Endothelial cell of umbilical vein (primary cell): Measurements from ENCODE around the gene BIN1. TPM values are rescaled to one million over a fixed set of nuclear protein-coding genes. Genes with fewer than 3 reads are reported as not detected.
A peak's percentile ranks its signal among the peaks of the same experiment; 100 is the strongest.

Source experiments
- BruUV-seq: library from RNA; stranded (reverse); fragments of 400-500 nt; replicated peaks from 2 replicates; lab custom pipeline; 2021; lab: Mats Ljungman, UMichigan
- CTCF ChIA-PET: fragments of 300-600, 350-600 bp; sonication (Branson Sonifier 250); formaldehyde crosslinking; loops from one replicate; lab custom pipeline; 2021; ENCODE audit warnings: antibody characterized with exemption, inconsistent platforms; lab: Charles Lee
- POLR2A ChIA-PET: fragments of 300-600, 350-600 bp; sonication (Branson Sonifier 250); formaldehyde crosslinking; loops from one replicate; lab custom pipeline; 2021; ENCODE audit warnings: antibody characterized with exemption, inconsistent platforms; lab: Charles Lee
- DNase-seq: peaks from one replicate; pipeline ENCODE4 v3.0.0-alpha.2; 2011; ENCODE audit warnings: low read depth, low spot score
- FAIRE-seq: peaks from 2 replicates; lab custom pipeline; 2011; peaks lifted over from hg19 to GRCh38; lab: Jason Lieb, UNC
- H2AFZ ChIP-seq: 2 replicates; pipeline ENCODE4 v1.6.0; 2012; ENCODE audit warnings: low read depth, low read length, control low read depth, inconsistent platforms
- H3K27ac ChIP-seq: 2 replicates; pipeline ENCODE4 v1.5.1; 2011; ENCODE audit warnings: low read depth, mild to moderate bottlenecking, control low read depth, low read length, moderate library complexity; ENCODE audit not compliant: insufficient read depth
- H3K27me3 ChIP-seq, 2 experiments: 2 replicates each; pipeline versions ENCODE4 v1.6.0 to v1.6.1; 2011; ENCODE audit warnings: low read length in 2 of 2, mixed read lengths in 1 of 2; ENCODE audit not compliant: control insufficient read depth in 2 of 2, insufficient read depth in 2 of 2
- H3K36me3 ChIP-seq, 2 experiments: 2 replicates in 1 of 2; 3 replicates in 1 of 2; pipeline ENCODE4 v1.5.1; 2011; ENCODE audit warnings: low read length in 2 of 2, mild to moderate bottlenecking in 1 of 2, moderate library complexity in 1 of 2; ENCODE audit not compliant: control insufficient read depth in 2 of 2, insufficient read depth in 2 of 2; ENCODE audit errors: extremely low read depth in 1 of 2
- H3K4me1 ChIP-seq: 3 replicates; pipeline ENCODE4 v1.5.1; 2011; ENCODE audit warnings: mild to moderate bottlenecking, low read length; ENCODE audit not compliant: control insufficient read depth, insufficient read depth; ENCODE audit errors: extremely low read depth
- H3K4me2 ChIP-seq: 2 replicates; pipeline ENCODE4 v1.6.1; 2011; ENCODE audit warnings: low read length, control low read depth, mixed read lengths; ENCODE audit not compliant: insufficient read depth
- H3K4me3 ChIP-seq, 3 experiments: fragments of 200-600 bp in 1 of 3; sonication (generic), shearing (Covaris generic) in 1 of 3; replicated peaks in 1 of 3; 2 replicates each; pipeline ENCODE4 v1.5.1; 2011 to 2016; ENCODE audit warnings: control low read depth in 3 of 3, low read length in 3 of 3, mild to moderate bottlenecking in 2 of 3, inconsistent platforms in 1 of 3, low read depth in 1 of 3, moderate library complexity in 1 of 3; ENCODE audit not compliant: insufficient read depth in 1 of 3
- H3K79me2 ChIP-seq: 2 replicates; pipeline ENCODE4 v1.6.0; 2012; ENCODE audit warnings: low read length, inconsistent platforms; ENCODE audit not compliant: control insufficient read depth, insufficient read depth
- H3K9ac ChIP-seq: replicated peaks from 2 replicates; pipeline ENCODE3; 2011; ENCODE audit warnings: low read length, control low read depth; ENCODE audit not compliant: insufficient read depth; ENCODE audit errors: extremely low read depth
- H3K9me1 ChIP-seq: replicated peaks from 3 replicates; pipeline ENCODE4 v1.6.0; 2011; ENCODE audit warnings: mild to moderate bottlenecking, low read length; ENCODE audit not compliant: control insufficient read depth, insufficient read depth; ENCODE audit errors: extremely low read depth
- H3K9me3 ChIP-seq: replicated peaks from 2 replicates; pipeline ENCODE4 v1.5.1; 2012; ENCODE audit warnings: low read length, inconsistent platforms; ENCODE audit not compliant: control insufficient read depth, insufficient read depth
- H4K20me1 ChIP-seq: replicated peaks from 2 replicates; pipeline ENCODE3; 2011; ENCODE audit warnings: mild to moderate bottlenecking, low read length; ENCODE audit not compliant: control insufficient read depth, insufficient read depth; ENCODE audit errors: extremely low read depth
- CTCF ChIP-seq, 2 donors: IDR thresholded peaks; 1 replicate in 1 of 2; 2 replicates in 1 of 2; pipeline ENCODE4 v1.5.1; 2011; ENCODE audit warnings: low read length in 2 of 2, mild to moderate bottlenecking in 2 of 2, moderate library complexity in 2 of 2, control low read depth in 1 of 2, inconsistent platforms in 1 of 2, low read depth in 1 of 2; ENCODE audit not compliant: insufficient read depth in 1 of 2; ENCODE audit errors: extremely low read depth in 1 of 2
- EZH2 ChIP-seq: IDR thresholded peaks from 2 replicates; pipeline ENCODE4 v1.6.1; 2012; ENCODE audit warnings: borderline replicate concordance, low read depth, mild to moderate bottlenecking, moderate library complexity, low read length, inconsistent platforms; ENCODE audit not compliant: severe bottlenecking
- FOS ChIP-seq: IDR thresholded peaks from 2 replicates; pipeline ENCODE4 v1.6.1; 2011; ENCODE audit warnings: mild to moderate bottlenecking, low read length, moderate library complexity, borderline replicate concordance; ENCODE audit not compliant: insufficient read depth
- GATA2 ChIP-seq: IDR thresholded peaks from 2 replicates; pipeline ENCODE4 v1.7.0; 2011; ENCODE audit warnings: low read depth, mild to moderate bottlenecking, moderate library complexity, mixed read lengths, low read length; ENCODE audit not compliant: insufficient read length, insufficient read depth
- JUN ChIP-seq: IDR thresholded peaks from 2 replicates; pipeline ENCODE4 v1.6.1; 2011; ENCODE audit warnings: borderline replicate concordance, low read depth; ENCODE audit not compliant: insufficient read length, insufficient read depth
- MYC ChIP-seq: IDR thresholded peaks from one replicate; pipeline ENCODE4 v1.6.1; 2011; ENCODE audit warnings: mild to moderate bottlenecking, low read depth, low read length
- POLR2A ChIP-seq: IDR thresholded peaks from 2 replicates; pipeline ENCODE4 v1.6.1; 2012; ENCODE audit warnings: low read depth, mild to moderate bottlenecking, control low read depth, low read length
- POLR2AphosphoS5 ChIP-seq: IDR thresholded peaks from 2 replicates; pipeline ENCODE4 v1.6.1; 2012; ENCODE audit warnings: low read depth, mild to moderate bottlenecking, control low read depth, low read length, moderate library complexity; ENCODE audit not compliant: insufficient read depth
- dilution Hi-C: fragments of 300-500 bp; cut with MboI; formaldehyde crosslinking; loops from one replicate; pipeline ENCODE4 v1.15.0; 2019; ENCODE audit warnings: low sequenced_read_pairs; ENCODE audit not compliant: extremely low pct_ligation_motif_present
- intact Hi-C: fragments of 100-400 bp; cut with micrococcal nuclease; formaldehyde crosslinking; loops from one replicate; pipeline ENCODE4 v1.10.0; 2022
- polyA plus RNA-seq, 4 experiments: library from polyadenylated mRNA; depleted of rRNA in 3 of 4; stranded (reverse) in 3 of 4; unstranded in 1 of 4; fragments of >200 nt; gene quantifications; 2 replicates each; pipeline versions ENCODE4 v1.2.1 to v1.2.3, GENCODE V29; 2011 to 2012; ENCODE audit warnings: missing spikeins in 1 of 4
- total RNA-seq: library from RNA; stranded (reverse); gene quantifications from 2 replicates; pipeline ENCODE4 v1.2.3, GENCODE V29; 2021
- TF ChIP-seq, protein P1 (sequence below): IDR thresholded peaks from 2 replicates; pipeline ENCODE4 v1.6.1; 2011; ENCODE audit not compliant: insufficient read depth, insufficient read length

Gene BIN1
- total and polyA plus RNA-seq, 2 donors (not counting 3 experiments of a cell fraction or from before 2014, with no cell fraction given) = 26.3 to 36.9 TPM

DNA sequence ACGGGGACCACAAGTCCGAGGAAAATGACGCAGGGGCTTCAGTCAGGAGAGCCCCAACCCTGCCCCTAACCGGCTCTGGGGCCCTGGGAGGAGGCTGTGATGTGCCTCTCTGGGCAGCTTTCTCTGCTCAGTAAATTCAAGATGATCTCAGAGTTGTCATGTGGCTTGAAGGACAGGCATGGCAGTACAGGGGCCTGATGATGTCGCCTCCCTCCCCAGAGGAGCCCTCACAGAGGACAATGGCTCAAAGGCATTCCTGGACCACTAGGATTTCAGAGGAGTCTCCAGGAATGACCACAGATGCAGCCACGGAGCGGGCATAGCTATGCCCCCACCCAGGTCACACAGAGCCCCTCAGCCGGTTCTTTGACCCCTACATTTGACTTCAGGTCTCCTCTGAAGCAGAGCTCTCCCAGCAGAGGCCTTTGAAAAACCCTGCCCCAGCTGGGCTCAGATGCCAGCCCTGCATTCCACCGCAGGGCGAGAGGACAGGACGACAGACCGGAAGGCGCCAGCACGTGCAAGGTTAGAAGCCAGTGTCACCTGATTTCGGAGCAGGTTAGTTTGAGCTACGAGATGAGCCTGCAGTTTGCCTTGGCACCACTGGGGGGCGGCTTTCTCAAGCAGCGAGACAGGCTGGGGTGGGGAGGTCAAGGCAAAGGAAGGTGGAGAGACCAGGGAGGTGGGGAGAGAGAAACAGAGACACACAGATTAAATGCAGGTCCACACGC, 39.2 kb downstream of the BIN1 start:
- intact Hi-C loops = loop anchor here (1.0 to 10.0 kb wide), 4 partner anchors 40 to 227 kb away; partner anchors contain the start of genes BIN1 and ERCC3
- Histone ChIP-seq H3K27ac (no peak overlapping the region), H3K9ac (no peak overlapping the region), H3K4me2 (no peak overlapping the region), H3K27me3 (no peaks in the 10 kb centered on the region), H3K79me2 (no peaks in the 10 kb centered on the region), H3K36me3 (no peaks in the 10 kb centered on the region), H3K9me3 (no peaks in the 10 kb centered on the region), H3K4me3 (no peak overlapping the region), H3K4me1 (peaks cover 30% of the 10 kb centered on the region), H4K20me1 (no peaks in the 10 kb centered on the region), H2AFZ (no peak overlapping the region), H3K9me1 (no peaks in the 10 kb centered on the region)
- BruUV-seq = no TSS peak
- ChIA-PET CTCF (interaction anchor here (0.6 to 5.8 kb wide), 42 partner anchors 12 to 440 kb away, joined by 3 to 106 read pairs (median 6); partner anchors contain the start of genes BIN1 and ERCC3), POLR2A (no interaction called here)
- peak; percentile 55 for DNase-seq
- peak; percentile 62 for FAIRE-seq
- dilution Hi-C loops = no loop called here
- TF ChIP-seq POLR2AphosphoS5 = no peak
- TF ChIP-seq CTCF (IDR thresholded peaks at IDR 0.05; ENCODE audit: extremely low read depth in 1 of 2, insufficient read depth in 1 of 2, low read depth in 1 of 2, low read length in 2 of 2) = peak; percentile 84 to 93

DNA sequence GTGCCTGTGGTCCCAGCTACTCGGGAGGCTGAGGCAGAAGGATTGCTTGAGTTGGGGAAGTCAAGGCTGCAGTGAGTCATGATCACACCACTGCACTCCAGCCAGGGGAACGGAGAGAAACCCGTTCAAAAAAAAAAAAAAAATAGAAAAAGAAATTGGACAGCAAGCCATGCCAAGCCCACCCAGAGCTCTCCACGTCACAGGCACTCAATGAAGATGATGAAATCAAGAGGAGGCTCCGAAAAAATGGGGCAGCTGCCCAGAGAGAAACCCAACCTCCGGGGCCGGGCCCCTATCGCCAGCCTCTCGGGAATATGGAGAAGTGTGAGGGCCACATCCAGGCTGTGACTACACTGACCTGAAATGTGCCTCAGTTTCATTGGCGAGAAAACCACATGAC, 40.0 kb downstream of the BIN1 start:
- Histone ChIP-seq H3K27me3 (no peaks in the 10 kb centered on the region), H3K9ac (no peak overlapping the region), H3K36me3 (no peaks in the 10 kb centered on the region), H3K4me3 (no peak overlapping the region), H4K20me1 (no peaks in the 10 kb centered on the region), H3K79me2 (no peaks in the 10 kb centered on the region), H2AFZ (no peak overlapping the region), H3K9me1 (no peaks in the 10 kb centered on the region), H3K4me1 (peaks cover 38% of the 10 kb centered on the region), H3K4me2 (no peak overlapping the region), H3K9me3 (no peaks in the 10 kb centered on the region), H3K27ac (no peak overlapping the region)
- dilution Hi-C loops = no loop called here
- no TSS peak for BruUV-seq
- CTCF ChIA-PET = interaction anchor here (1.1 to 1.5 kb wide), 2 partner anchors 50 to 73 kb away, joined by 3 to 4 read pairs; no protein-coding TSS in a partner anchor
- FAIRE-seq (no peak), DNase-seq (no peak)
- TF ChIP-seq POLR2AphosphoS5 = no peak
- TF ChIP-seq JUN = no peak
- no peak for TF ChIP-seq EZH2
- no peak for TF ChIP-seq CTCF (IDR thresholded peaks at IDR 0.05; ENCODE audit: extremely low read depth in 1 of 2, insufficient read depth in 1 of 2, low read depth in 1 of 2, low read length in 2 of 2)
- TF ChIP-seq, protein P1, sequence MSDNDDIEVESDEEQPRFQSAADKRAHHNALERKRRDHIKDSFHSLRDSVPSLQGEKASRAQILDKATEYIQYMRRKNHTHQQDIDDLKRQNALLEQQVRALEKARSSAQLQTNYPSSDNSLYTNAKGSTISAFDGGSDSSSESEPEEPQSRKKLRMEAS = no peak
- no peak for TF ChIP-seq MYC
- TF ChIP-seq GATA2 = no peak
- TF ChIP-seq POLR2A = no peak
- TF ChIP-seq FOS = no peak
- POLR2A ChIA-PET = no interaction called here
- intact Hi-C loops = loop anchor here (5.0 to 10.0 kb wide), 2 partner anchors 85 to 228 kb away; partner anchors contain the start of gene ERCC3
